ENCODE data around the gene MAPK1.
"Not testable (repeated sequence)": the region's sequence is repeated elsewhere in the genome, so short reads cannot be mapped to it uniquely, and the experiment has no call there.

Gene MAPK1

GRCh38 chr22:21845558-21846453 lies 21.6 kb downstream of the MAPK1 start:
- DNase-seq, result no peak

- DNase-seq, result no peak
Observed at GRCh38 chr22:21842946-21843345, 24.5 kb downstream of the MAPK1 start.

DNA sequence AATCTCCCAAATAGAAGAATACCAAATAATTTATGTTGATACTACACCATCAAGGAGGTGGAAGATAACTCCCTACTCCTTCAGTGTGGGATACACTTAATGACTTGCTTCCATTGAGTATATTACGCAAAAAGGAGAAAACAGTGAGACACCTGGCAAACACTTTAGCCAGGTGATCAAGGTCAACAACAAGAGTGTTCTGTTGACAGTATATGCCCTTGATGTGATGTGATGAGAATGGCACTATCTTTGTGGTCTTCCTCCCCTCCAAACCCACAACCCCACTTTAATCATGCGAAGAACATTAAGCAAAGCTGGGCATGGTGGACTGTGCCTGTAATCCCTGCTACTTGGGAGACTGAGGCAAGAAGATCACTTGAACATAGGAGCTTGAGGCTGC lies 26.0 kb downstream of the MAPK1 start:
- no peak for DNase-seq

GRCh38 chr22:21840236-21840823 lies 27.1 kb downstream of the MAPK1 start:
- DNase-seq, result no peak

DNA sequence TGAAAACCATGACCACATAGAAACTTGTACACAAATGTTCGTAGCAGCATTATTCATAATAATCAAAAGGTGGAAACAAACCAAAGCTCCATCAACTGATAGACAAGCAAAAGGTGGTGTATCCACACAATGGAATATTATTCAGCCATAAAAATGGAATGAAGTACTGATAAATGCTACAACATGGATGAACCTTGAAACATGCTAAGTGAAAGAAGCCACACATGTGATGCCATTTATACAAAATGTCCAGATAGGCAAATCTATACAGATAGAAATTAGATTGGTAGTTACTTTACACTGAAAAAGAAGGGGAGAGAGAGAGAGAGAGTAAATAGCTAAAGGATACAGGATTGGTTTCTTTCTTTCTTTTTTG lies 27.7 kb downstream of the MAPK1 start:
- no peak for DNase-seq

DNA sequence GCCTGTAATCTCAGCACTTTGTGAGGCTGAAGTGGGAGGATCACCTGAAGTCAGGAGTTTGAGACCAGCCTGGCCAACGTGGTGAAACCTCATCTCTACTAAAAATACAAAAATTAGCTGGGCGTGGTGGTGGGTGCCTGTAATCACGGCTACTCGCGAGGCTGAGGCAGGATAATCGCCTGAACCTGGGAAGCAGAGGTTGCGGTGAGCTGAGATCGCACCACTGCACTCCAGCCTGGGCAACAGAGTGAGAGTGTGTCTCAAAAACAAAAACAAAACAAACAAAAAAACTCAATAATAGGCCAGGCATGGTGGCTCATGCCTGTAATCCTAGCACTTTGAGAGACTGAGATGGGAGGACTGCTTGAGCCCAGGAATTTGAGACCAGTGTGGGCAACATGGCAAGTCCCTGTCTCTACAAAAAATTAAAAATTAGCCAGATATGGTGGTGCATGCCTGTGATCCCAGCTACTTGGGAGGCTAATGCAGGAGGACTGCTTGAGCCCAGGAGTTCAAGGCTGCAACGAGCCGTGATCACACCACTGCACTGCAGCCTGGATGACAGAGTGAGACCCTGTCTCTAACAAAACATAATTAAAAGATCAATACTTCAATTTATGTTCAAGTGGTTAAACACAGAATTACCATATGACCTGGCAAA lies 28.2 kb downstream of the MAPK1 start:
- not testable (repeated sequence) for DNase-seq

DNA sequence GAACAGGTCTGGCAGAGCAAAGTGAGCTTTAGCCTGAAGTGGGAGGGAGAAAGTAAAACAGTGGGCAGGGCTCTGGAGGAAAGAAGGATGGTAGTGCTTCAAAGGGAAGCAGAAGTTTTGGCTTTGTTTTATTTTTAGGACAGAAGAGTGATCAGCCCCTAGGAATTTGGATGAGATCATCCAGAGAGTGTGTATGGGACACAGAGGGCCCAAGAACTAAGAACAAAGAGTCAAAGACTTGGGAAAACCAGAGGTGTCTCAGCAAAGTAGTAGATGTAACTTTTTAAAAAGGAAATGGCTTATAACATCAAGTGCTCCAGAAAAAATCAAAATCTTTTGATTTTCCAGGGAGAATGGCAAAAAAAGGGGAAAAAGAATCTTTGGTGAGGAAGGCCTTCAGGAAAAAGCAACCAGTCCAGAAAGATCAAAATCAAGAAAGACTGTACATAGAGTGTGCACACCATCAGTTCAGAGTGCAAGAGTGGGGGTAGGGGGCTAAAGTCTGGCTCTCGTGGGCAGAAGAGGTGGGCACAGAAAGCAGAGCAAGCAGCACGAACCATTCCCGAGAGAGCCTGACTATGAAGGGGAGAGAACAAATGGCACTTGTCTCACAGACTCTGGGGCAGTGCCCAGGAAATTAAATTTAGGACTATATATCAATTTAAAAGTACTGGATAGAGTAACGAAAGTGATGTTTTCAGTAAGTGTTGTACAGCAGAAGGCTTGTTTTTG lies 30.0 kb downstream of the MAPK1 start:
- no peak for DNase-seq

- DNase-seq, result not testable (repeated sequence)
Observed at GRCh38 chr22:21836486-21836885, 31.0 kb downstream of the MAPK1 start.

DNA sequence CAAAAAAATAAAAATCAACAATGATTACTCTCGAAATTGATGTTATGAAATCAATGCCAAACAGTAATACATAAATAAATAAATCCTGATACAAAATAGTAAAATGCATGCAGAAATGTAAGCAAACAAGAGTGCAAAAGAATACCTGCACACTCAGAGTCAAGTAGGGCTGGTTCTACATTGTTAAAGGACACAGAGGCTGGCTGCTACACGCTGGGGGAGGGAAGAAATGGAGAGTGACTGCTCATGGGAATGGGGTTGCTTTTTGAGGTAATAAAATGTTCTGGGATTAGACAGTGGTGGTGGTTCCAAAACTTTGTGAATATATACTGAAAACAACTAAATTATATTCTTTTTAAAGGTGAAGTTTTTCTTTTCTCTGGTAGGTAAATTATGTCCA lies 32.1 kb downstream of the MAPK1 start:
- no peak for DNase-seq

- no peak for DNase-seq
Observed at GRCh38 chr22:21834869-21835268, 32.6 kb downstream of the MAPK1 start.

- no peak for DNase-seq
Observed at GRCh38 chr22:21832291-21833290, 34.9 kb downstream of the MAPK1 start.

DNA sequence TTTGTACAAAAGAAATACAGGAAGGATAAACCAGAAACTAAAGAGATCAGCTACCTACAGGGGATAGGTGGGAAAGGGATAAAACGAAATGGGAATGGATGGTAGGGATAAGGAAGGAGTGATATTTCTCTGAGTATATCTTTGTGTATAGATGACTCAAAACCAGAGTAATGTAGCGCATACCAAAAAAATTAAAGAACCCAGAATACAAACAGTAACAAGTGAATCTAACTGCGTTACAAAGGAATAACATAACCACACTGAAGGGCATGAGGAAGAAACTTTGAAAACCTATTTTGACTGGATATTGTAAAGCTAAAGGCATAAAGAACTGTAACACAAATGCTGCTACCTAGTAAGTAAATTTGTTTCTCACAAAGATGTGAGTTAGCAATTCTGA lies 37.9 kb downstream of the MAPK1 start:
- no peak for DNase-seq

GRCh38 chr22:21828268-21828638 lies 39.2 kb downstream of the MAPK1 start:
- DNase-seq, result no peak

- no peak for DNase-seq
Observed at GRCh38 chr22:21827628-21828267, 39.7 kb downstream of the MAPK1 start.

DNA sequence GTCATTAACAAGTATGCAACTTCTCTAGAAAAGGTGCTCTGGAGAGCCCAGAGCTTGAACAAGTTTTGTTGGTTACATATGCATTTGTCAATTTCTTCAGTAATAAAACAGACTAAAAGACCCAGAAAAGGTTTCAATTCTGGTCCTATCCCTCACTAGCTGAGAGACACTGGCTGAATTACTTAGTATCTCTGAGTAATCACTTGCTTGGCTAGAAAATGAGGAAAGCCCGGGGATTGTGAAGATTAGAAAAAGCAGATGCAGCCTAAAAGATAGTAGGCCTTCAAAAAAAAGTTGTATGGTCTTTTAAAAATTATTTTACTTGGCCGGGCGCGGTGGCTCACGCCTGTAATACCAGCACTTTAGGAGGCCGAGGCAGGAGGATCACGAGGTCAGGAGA lies 41.2 kb downstream of the MAPK1 start:
- no peak for DNase-seq

- DNase-seq, result not testable (repeated sequence)
Observed at GRCh38 chr22:21824962-21825361, 42.5 kb downstream of the MAPK1 start.

- DNase-seq, result no peak
Observed at GRCh38 chr22:21824445-21824912, 43.0 kb downstream of the MAPK1 start.

GRCh38 chr22:21823740-21824444 lies 43.6 kb downstream of the MAPK1 start:
- DNase-seq, result no peak

DNA sequence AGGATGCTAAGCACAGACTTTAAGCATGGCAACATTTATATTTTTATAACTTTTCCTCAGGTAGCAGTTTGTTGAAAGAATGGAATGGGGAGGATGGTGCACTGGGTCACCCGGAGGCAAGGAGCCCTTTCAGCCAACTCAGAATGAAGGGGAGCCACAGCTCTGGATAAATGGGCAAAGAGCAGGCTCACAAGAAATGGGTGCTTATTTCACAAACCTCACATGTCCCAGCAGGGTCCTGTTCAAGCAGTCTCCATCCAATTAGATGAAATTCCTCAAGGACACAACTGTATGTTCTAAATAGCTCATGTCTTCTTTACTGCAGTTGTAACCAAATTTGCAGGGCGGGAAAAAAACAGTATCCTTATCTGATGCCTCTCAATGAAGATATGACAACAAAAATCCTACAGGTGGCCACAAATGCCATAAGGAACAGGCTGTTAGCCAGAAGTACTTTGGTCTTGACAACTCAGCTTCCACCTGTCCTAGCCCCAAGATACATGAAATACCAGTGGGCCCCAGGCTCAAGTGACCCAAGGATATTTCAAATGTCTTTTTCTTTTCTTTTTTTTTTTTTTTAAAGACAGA lies 48.2 kb downstream of the MAPK1 start:
- DNase-seq, result no peak

- no peak for DNase-seq
Observed at GRCh38 chr22:21818487-21819182, 48.8 kb downstream of the MAPK1 start.
